RKO (cell line): ENCODE measurements around the gene HILPDA.
"Not testable (repeated sequence)": the region's sequence is repeated elsewhere in the genome, so short reads cannot be mapped to it uniquely, and the experiment has no call there.

Experiments used
- DNase-seq: peaks from one replicate; pipeline ENCODE4 v3.0.0-alpha.2; 2016; ENCODE audit warnings: low spot score

The HILPDA gene

GRCh38 chr7:128463345-128463744 lies 7.7 kb downstream of the HILPDA start:
- not testable (repeated sequence) for DNase-seq

- DNase-seq: not testable (repeated sequence)
Observed at GRCh38 chr7:128463933-128464332, 8.3 kb downstream of the HILPDA start.

GRCh38 chr7:128466871-128467270 lies 11.2 kb downstream of the HILPDA start:
- not testable (repeated sequence) for DNase-seq

- DNase-seq: peak; percentile 99
Observed at GRCh38 chr7:128476402-128477335, 21.0 kb downstream of the HILPDA start, which contains the start of gene METTL2B. METTL2B (plus strand) TSS chr7:128476748; CDS start chr7:128476766, 18 bp downstream.

DNA sequence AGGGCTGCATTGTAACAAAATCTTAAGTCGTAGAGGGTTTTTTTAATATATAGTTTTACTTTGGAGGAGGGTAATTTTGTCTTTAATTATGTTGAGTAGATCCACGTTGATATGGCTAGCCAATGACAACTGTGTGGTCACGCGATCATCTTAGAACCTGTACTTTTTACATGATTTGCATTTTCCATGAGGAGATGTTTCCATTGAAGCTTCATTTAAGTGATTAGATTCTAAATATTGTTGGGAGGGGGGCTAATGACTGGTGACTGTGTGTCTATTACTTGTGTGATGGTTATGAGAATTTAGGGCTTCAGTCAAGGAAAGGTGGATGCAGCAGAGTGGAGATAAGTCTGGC lies 21.6 kb downstream of the HILPDA start:
- DNase-seq: not testable (repeated sequence)

DNA sequence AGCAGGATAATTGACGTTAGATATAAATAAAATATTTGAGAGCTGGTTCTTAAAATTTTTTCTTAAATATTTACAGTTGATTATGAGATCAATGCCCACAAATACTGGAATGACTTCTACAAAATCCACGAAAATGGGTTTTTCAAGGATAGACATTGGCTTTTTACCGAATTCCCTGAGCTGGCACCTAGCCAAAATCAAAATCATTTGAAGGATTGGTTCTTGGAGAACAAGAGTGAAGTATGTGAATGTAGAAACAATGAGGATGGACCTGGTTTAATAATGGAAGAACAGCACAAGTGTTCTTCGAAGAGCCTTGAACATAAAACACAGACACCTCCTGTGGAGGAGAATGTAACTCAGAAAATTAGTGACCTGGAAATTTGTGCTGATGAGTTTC lies 23.4 kb downstream of the HILPDA start:
- DNase-seq: not testable (repeated sequence)

- DNase-seq: not testable (repeated sequence)
Observed at GRCh38 chr7:128488134-128488533, 32.5 kb downstream of the HILPDA start.

GRCh38 chr7:128497405-128497804 lies 41.7 kb downstream of the HILPDA start:
- no peak for DNase-seq

- DNase-seq: not testable (repeated sequence)
Observed at GRCh38 chr7:128505416-128505815, 49.7 kb downstream of the HILPDA start.

GRCh38 chr7:128506819-128507218 lies 51.1 kb downstream of the HILPDA start:
- not testable (repeated sequence) for DNase-seq

GRCh38 chr7:128507321-128507993 lies 51.8 kb downstream of the HILPDA start:
- DNase-seq: not testable (repeated sequence)
